Activated CD4-positive, CD25-positive, alpha-beta regulatory T cell treated with anti-CD3 and anti-CD28 coated beads, Interleukin-2, amount 50 U/mL, for 16 hours (primary cell): Measurements from ENCODE around the gene KHDRBS2.

Source experiments
- DNase-seq: peaks from one replicate; pipeline ENCODE4 v3.0.0-alpha.2; 2020; ENCODE audit warnings: low read depth, low spot score

The KHDRBS2 gene

DNA sequence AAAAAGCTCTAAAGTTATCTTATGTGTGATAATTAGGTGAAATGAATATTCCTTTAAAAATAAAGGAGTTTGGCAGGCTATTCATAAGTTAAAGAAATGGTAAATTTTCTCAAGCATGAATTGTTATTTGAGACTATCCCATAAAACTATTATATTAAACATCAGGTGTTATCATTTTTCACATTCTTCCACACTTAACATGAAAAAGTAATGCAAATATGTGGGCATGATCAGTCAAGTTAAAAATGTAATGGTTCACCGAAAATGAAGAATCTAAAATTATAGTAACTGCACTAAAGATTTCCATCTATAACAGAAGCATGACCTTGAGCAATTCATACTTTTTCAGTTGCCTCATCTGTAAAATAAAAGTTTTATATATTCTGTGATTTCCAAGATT lies 110.8 kb downstream of the KHDRBS2 start:
- no peak for DNase-seq

DNA sequence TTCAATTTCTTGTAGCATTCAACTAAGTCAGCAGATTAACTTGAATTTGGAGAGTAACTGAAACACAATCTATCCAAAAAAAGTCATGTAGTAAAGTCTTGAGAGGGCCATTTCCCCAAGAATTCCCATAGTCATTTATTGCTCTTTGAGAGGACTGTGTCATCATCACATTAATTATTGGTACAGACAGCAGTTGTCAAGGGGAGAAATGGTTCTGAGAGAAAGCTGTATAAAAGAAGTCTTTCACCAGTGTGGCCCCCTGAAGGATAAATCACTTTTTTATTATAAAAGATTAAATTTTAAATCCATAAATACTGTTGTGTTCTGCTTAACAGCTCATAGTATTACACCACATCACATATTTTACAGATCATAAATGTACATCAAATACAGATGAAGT lies 111.5 kb downstream of the KHDRBS2 start:
- no peak for DNase-seq

- no peak for DNase-seq
These were observed 118.3 kb downstream of the KHDRBS2 start for GRCh38 chr6:62167736-62168135.

DNA sequence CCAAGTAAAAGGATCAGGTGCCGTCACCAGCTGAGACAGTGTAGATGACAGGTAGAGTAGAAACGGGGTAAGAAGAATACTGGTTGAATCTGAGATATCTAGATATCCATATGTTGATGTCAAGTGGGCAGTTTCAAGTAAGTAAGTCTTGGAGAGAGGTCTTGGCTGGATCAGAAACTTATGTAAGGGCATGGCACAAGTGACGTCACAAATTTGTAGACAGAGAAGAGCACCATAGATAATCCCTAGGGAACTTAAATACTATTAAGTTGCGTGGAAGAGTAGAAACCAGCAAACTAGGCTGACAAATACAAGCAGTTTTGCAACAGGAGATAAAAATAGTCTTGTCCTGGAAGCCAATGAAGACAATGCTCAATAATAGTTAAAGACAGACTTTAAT lies 123.2 kb downstream of the KHDRBS2 start:
- no peak for DNase-seq

- no peak for DNase-seq
These were observed 133.2 kb downstream of the KHDRBS2 start for GRCh38 chr6:62152796-62153195.

DNA sequence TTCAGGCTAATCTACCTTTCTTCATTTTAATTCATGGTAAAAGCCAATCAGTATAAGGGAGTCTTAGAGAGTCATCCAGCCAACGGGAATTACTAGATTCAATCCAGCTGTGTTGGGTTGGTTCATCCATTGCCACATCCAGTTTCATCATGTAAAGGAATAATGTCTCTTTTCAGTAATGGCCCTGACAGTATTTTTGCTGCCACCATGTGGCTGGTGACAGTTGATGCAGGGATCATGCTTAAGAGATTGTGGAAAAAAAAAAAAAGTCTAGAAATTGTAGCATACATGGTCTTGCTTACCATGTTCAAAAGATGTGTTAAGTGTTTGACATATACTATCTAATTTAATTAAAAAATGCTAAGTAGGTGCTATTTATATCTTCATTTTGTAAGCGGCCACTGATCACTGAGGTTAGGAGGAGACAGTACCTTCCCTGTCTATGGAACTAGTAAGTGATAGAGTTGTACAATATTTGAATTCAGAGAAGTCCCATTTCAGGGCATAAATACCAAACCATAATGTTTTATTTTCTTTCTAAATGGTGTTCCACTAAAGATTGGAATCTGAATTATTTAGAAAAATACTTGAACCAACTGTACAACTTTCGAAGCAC lies 135.9 kb downstream of the KHDRBS2 start:
- no peak for DNase-seq

GRCh38 chr6:62146954-62147853 lies 138.8 kb downstream of the KHDRBS2 start:
- DNase-seq = no peak

GRCh38 chr6:62129127-62129526 lies 156.9 kb downstream of the KHDRBS2 start:
- no peak for DNase-seq

DNA sequence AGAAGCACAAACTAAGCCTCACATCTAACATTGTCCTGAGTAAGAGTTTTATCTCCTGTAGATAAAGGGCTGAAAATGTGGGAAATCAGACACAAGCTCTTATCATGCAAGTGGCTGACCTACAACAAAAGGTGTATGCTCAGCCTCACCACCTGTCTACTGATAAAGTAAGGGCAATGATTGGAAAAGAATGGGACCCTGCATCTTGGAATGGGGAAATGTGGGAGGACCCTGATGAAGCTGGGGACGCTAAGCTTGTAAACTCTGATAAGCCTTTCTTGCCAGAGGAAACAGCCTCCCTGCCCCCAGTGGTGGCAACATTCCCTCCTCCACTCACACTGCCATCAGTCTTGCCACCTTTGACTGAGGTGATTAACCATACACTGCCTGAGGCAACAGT lies 166.6 kb downstream of the KHDRBS2 start:
- DNase-seq = no peak

DNA sequence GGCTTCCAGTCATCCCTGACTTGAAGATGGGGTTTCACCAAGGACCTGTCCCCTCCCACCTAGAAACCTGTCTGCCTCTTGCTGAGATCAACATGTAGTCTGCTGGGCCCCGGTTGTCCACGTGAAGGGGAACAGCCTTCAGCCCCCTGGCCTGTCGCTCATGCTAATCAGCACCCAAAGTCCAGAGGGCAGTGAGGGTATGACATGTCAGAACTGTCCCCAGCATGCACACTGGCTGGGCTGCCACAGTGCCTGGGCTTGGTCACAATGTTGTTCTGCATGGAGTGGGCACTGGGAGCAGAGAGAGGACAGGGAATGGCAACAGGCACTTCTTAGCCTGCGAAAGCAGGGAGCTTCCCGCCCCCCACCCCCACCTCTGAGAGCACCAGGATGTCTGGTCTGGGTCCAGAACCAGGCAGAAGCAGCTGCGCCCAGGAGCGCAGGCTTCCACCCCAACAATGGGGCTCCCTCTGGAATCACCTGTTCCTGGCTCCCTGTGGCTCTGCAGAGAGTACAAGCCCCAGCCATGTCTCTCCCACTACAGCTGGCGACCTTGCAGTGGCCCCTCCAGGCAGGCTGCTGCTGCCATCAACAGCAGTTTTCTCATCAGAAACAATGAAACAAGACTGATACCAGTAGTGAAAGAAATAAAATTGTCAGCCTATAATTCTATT lies 182.7 kb downstream of the KHDRBS2 start:
- DNase-seq = no peak

GRCh38 chr6:62102387-62102786 lies 183.6 kb downstream of the KHDRBS2 start:
- DNase-seq = no peak

DNA sequence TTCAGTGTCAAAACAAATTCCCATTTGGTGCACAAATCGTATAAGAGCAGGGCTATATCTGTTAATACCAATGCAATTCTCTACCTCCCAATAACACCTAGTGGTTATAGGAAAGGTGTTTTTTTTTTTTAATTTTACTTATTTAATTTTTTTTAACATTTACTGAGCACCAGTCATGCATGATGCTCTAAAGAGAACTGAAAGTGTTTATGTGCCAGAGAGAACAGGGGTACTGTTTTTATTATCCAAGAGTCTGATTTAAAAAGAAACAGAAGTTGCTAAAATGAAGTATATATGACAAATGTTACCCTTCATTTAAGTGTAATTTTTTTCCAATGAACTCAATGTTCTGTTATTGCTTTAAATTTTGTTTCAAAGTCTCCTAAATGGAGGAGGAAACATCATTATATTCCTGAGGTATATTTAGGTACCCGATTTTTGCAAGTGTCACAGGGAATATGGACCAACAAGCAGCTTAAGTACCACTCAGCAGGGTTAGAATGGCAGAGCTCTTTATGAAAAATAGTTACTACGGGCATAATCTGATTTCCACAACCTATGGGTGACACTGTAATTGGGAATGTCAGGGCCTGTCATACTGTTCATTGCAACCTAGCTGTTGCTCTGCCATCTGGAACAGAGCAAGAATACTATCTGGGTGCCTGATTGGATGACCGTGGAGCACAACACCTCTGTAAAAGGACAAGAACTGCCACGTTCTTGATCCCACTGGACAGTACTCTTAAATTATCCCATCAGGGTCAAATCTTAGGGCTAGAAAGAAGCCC lies 195.4 kb downstream of the KHDRBS2 start:
- no peak for DNase-seq

DNA sequence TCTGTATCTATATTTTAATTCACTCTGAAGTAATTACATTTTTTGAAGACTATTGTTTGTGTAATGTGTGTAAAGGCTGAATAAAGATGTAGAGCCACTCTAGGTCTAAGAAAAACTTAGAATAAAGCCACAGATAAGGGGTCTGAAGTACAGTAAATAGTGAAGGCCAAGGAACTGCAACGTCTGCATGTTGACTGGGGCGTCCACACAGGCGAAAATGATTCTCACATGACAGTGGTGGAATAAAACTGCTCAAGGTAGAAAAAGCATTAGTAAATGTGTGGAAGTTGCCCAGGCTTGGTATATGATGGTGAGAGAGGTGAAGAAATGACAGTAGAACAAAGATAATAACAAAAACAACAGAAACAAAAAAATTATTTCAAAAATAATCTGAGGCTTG lies 196.2 kb downstream of the KHDRBS2 start:
- DNase-seq = no peak

DNA sequence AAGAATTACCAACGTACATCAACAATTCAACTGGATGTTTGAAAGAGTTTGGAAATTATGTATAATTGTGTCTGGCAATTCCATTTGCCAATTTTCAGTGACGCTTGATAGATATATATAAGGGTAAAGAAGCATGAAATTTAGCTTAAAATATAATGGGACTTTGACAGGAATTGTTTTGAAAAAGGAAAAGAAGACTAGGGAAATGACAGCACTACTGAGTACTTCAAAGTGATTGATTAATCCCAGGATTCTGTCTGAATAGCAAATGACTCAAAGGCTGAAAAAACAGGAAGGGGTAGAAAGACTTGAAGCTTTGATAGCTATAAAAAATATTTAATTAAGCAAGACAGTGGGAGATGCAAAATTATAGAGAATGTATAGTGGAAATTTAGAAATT lies 200.0 kb downstream of the KHDRBS2 start:
- DNase-seq = no peak

- no peak for DNase-seq
These were observed 210.2 kb downstream of the KHDRBS2 start for GRCh38 chr6:62075869-62076268.

DNA sequence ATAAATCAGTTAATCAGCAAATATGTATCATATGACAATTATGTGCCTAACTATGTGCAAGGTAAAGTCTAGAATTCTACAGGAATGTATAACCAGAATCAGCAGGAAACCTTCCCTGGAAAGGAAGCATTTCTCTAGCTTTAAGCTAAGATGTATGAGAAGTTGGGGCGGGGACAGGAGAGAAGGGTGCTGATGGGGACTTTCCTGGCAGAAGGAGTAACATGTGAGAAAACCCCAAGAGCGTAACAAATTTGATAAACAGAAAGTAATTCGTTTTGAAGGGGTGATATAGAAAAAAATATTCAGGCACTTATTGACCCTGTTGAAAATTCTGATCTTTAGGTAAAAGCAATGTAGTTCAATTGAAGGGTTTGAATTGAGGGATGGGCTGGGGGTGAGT lies 226.1 kb downstream of the KHDRBS2 start:
- DNase-seq = no peak

DNA sequence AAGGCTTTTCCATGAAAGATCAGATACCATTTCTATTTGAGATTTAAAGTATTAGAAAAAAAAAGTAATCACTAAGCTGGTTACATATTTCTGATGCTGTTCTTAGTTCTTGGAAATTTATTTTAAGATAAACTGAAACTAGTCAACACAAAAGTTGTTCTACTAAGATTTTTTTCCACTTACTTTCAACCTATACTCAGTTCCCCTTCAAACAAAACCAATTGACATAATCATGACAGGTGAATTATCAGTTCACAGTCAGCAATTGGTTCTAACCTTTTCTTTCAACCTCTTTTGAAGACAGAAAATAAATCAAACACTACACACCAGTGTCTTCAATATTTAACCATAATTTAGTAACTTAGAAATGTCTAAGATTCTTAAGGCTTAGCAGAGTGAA lies 228.7 kb downstream of the KHDRBS2 start:
- no peak for DNase-seq

DNA sequence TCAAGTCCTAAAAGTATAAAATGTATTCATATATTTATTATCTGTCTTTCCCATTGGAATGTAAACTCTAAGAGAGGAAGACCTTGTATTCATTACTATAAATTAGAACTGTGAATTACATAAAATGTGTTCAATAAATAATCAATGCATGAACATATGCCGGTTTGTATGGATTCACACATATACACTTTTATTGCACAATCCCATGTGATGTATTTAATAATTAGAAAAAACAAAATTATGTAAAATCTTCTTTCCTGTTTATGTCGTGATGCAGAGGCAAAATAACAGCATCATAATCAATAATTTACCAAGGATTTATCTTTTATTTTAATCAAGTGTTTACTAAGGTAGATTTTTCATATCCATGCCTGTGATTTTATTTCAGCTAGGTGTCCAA lies 240.5 kb downstream of the KHDRBS2 start:
- DNase-seq = no peak

DNA sequence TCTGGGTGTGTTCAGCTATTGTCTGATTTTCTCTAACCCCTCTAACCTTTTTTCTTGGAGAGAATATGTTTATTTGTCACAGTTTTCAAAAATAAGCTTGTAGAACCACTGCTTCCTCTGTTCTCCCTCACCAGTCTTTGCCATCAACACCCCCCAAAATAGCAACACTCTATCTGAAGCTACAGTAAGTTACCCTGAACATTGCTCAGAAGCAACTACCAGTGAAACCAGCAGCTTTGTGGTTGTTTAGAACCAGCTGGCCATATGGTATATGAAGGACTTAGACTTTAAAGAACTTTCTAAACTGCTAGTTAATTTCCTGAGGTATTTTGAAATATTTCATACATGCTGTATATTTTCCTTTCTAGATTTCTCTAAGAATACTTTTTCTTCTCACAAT lies 242.9 kb downstream of the KHDRBS2 start:
- DNase-seq = no peak

DNA sequence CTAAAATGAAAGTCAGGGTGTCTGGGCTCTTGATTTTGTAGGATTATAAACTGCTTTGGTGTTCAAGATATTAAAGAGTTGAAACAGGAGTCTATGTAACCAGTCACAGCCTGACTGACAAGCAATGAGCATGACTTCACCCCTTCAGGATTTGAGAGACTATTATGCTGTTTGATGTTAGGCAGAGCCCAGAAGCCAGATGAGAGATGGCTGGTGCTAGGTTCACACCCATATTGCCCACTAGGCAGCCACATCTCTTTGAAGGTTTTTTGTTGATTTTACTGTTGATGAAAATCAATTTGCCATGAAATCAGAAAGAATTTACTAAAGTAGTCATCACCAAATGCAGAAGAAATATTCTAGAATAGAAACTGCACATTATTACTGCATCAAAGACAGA lies 243.6 kb downstream of the KHDRBS2 start:
- DNase-seq = no peak

GRCh38 chr6:62039605-62040004 lies 246.4 kb downstream of the KHDRBS2 start:
- DNase-seq = no peak

DNA sequence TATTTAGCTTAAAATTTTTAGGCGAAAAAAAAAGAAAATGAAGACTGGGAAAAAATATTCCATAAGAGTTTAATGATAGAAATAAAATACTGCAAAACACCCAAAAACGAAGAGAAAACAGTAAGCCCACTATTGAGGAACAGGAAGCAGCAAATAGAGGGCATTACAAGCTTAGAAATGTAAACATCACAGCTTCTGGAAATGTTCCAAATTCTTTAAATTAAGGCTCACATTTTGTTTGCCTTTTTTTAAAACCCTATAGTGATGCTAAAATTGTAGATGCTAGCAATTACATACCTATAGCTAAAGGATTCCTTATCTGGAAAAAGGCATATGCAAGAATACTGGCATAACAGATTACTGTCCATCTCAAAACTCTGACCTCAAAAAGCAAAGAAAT lies 248.6 kb downstream of the KHDRBS2 start:
- no peak for DNase-seq
